Prostate gland (tissue), 2 donors: Measurements from ENCODE around the gene AFAP1L1. TPM values are rescaled to one million over a fixed set of nuclear protein-coding genes. Genes with fewer than 3 reads are reported as not detected.

Experiments used
- DNase-seq: peaks from one replicate; pipeline ENCODE4 v3.0.0-alpha.2; 2019; ENCODE audit warnings: low spot score
- H3K27ac ChIP-seq, 2 donors: fragments of 200-600 bp; sonication (generic); 2 replicates each; pipeline ENCODE4 v1.5.1; 2017 to 2019
- H3K27me3 ChIP-seq: fragments of 200-600 bp; sonication (generic); replicated peaks from 2 replicates; pipeline ENCODE4 v1.5.1; 2019; ENCODE audit not compliant: insufficient read depth
- H3K36me3 ChIP-seq, 2 donors: fragments of 200-600 bp; sonication (generic); 1 replicate in 1 of 2; 2 replicates in 1 of 2; pipeline versions ENCODE4 v1.5.1 to v1.8.1; 2017 to 2019
- H3K4me1 ChIP-seq: fragments of 200-600 bp; sonication (generic); replicated peaks from 2 replicates; pipeline ENCODE4 v1.5.1; 2019
- H3K4me3 ChIP-seq, 2 donors: fragments of 200-600 bp; sonication (generic); 2 replicates each; pipeline ENCODE4 v1.5.1; 2017 to 2019
- H3K9me3 ChIP-seq: fragments of 200-600 bp; sonication (generic); 2 replicates; pipeline ENCODE4 v1.5.1; 2017
- CTCF ChIP-seq, 4 experiments: fragments of 200-600 bp in 2 of 4; fragments of 450-650 bp in 2 of 4; sonication (generic) in 2 of 4; IDR thresholded peaks; 1 replicate in 3 of 4; 2 replicates in 1 of 4; pipeline ENCODE4 v1.5.1; 2016 to 2019; ENCODE audit warnings: antibody characterized with exemption in 4 of 4, mild to moderate bottlenecking in 2 of 4, moderate library complexity in 2 of 4
- POLR2A ChIP-seq: fragments of 450-650 bp; IDR thresholded peaks from one replicate; pipeline ENCODE4 v1.6.1; 2016; ENCODE audit warnings: antibody characterized with exemption, mild to moderate bottlenecking
- POLR2AphosphoS5 ChIP-seq: sonication (generic); formaldehyde crosslinking; IDR thresholded peaks from one replicate; pipeline ENCODE4 v1.6.1; 2017; ENCODE audit warnings: antibody characterized with exemption
- WGBS: methylation state at CpG from one replicate; pipeline ENCODE4 v1.1.5; 2018; 5-methylcytosine and 5-hydroxymethylcytosine counted together
- intact Hi-C: fragments of 100-400 bp; cut with DNase I; formaldehyde crosslinking; loops from one replicate; pipeline ENCODE4 v1.14.2; 2022
- total RNA-seq, 2 donors: library from RNA; depleted of rRNA; stranded (reverse); fragments of >200 nt; gene quantifications; one replicate each; pipeline ENCODE4 v1.1.0, GENCODE V29; 2016

AFAP1L1 gene
- total RNA-seq, 2 donors from 2014 or later: 8.4 to 10.3 TPM

GRCh38 chr5:149357370-149358293 is 86.0 kb downstream of the AFAP1L1 start, which contains the start of gene PCYOX1L:
TSS of gene PCYOX1L (plus strand) at chr5:149358046. CDS start at chr5:149358069, 23 bp downstream.
- 2% methylated on average over 58 of the region's 61 CpGs for WGBS
- DNase-seq: peak; percentile 94
- no peaks in the 10 kb centered on the region for H3K4me1 ChIP-seq
- no peak for TF ChIP-seq POLR2A
- peak; percentile 75 for TF ChIP-seq POLR2AphosphoS5
- TF ChIP-seq CTCF (IDR thresholded peaks at IDR 0.05): peak in 1 of 4 experiments; percentile 4
- no peaks in the 10 kb centered on the region for H3K36me3 ChIP-seq
- intact Hi-C loops: loop anchor here (5.0 kb wide), 1 partner anchor 90 kb away; no protein-coding TSS in a partner anchor
- peak within 1 kb of the TSS; percentile 28 to 47 for H3K27ac ChIP-seq
- peak within 1 kb of the TSS; percentile 60 to 61 for H3K4me3 ChIP-seq
- no peaks in the 10 kb centered on the region for H3K27me3 ChIP-seq
- no peaks in the 10 kb centered on the region for H3K9me3 ChIP-seq

- 1% methylated on average over 17 of the region's 18 CpGs for WGBS
- TF ChIP-seq POLR2AphosphoS5 (no peak), CTCF (IDR thresholded peaks at IDR 0.05) (no peak), POLR2A (no peak)
- no peak for DNase-seq
Observed at GRCh38 chr5:149358294-149358651, 86.6 kb downstream of the AFAP1L1 start.

GRCh38 chr5:149358868-149359495 is 87.3 kb downstream of the AFAP1L1 start:
- intact Hi-C loops: loop anchor here (5.0 kb wide), 1 partner anchor 92 kb away; no protein-coding TSS in a partner anchor
- WGBS: 86% methylated on average over 8 of the region's 8 CpGs
- no peaks in the 10 kb centered on the region for H3K27me3 ChIP-seq
- no peak for DNase-seq
- no peak overlapping the region for H3K27ac ChIP-seq
- no peak overlapping the region for H3K4me3 ChIP-seq
- no peaks in the 10 kb centered on the region for H3K4me1 ChIP-seq
- H3K9me3 ChIP-seq: no peaks in the 10 kb centered on the region
- TF ChIP-seq POLR2AphosphoS5 (no peak), CTCF (IDR thresholded peaks at IDR 0.05) (no peak), POLR2A (no peak)
- no peaks in the 10 kb centered on the region for H3K36me3 ChIP-seq

More at GRCh38 chr5:149358294-149358651, 86.6 kb downstream of the AFAP1L1 start:
- Histone ChIP-seq H3K4me1 (no peaks in the 10 kb centered on the region), H3K4me3 (peak overlapping the region; percentile 60 to 61), H3K27ac (peak overlapping the region; percentile 28 to 47), H3K36me3 (no peaks in the 10 kb centered on the region), H3K9me3 (no peaks in the 10 kb centered on the region), H3K27me3 (no peaks in the 10 kb centered on the region)
- intact Hi-C loops: loop anchor here (5.0 kb wide), 1 partner anchor 91 kb away; no protein-coding TSS in a partner anchor

GRCh38 chr5:149360272-149360671 is 88.6 kb downstream of the AFAP1L1 start:
- H3K27ac ChIP-seq: no peak overlapping the region
- H3K4me3 ChIP-seq: no peak overlapping the region
- H3K27me3 ChIP-seq: no peaks in the 10 kb centered on the region
- intact Hi-C loops: no loop called here
- DNase-seq: no peak
- no peaks in the 10 kb centered on the region for H3K9me3 ChIP-seq
- 76% methylated on average over 1 of the region's 1 CpG for WGBS
- no peaks in the 10 kb centered on the region for H3K36me3 ChIP-seq
- H3K4me1 ChIP-seq: no peaks in the 10 kb centered on the region
- TF ChIP-seq POLR2AphosphoS5 (no peak), CTCF (IDR thresholded peaks at IDR 0.05) (no peak), POLR2A (no peak)
